Measurements from ENCODE around the gene WNT11.

GRCh38 chr11:76143274-76143673 lies 63.0 kb downstream of the WNT11 start:
- TF ChIP-seq, protein P1, sequence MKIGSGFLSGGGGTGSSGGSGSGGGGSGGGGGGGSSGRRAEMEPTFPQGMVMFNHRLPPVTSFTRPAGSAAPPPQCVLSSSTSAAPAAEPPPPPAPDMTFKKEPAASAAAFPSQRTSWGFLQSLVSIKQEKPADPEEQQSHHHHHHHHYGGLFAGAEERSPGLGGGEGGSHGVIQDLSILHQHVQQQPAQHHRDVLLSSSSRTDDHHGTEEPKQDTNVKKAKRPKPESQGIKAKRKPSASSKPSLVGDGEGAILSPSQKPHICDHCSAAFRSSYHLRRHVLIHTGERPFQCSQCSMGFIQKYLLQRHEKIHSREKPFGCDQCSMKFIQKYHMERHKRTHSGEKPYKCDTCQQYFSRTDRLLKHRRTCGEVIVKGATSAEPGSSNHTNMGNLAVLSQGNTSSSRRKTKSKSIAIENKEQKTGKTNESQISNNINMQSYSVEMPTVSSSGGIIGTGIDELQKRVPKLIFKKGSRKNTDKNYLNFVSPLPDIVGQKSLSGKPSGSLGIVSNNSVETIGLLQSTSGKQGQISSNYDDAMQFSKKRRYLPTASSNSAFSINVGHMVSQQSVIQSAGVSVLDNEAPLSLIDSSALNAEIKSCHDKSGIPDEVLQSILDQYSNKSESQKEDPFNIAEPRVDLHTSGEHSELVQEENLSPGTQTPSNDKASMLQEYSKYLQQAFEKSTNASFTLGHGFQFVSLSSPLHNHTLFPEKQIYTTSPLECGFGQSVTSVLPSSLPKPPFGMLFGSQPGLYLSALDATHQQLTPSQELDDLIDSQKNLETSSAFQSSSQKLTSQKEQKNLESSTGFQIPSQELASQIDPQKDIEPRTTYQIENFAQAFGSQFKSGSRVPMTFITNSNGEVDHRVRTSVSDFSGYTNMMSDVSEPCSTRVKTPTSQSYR (CRISPR knock-in tag; IDR thresholded peaks at IDR 0.05; ENCODE audit: borderline replicate concordance), result no peak
- no peak for TF ChIP-seq NFE2L1 (CRISPR knock-in tag; IDR thresholded peaks at IDR 0.05; ENCODE audit: borderline replicate concordance)
